Right cardiac atrium (tissue), 5 donors: Measurements from ENCODE around the gene WDR5. TPM values are rescaled to one million over a fixed set of nuclear protein-coding genes. Genes with fewer than 3 reads are reported as not detected.
A peak's percentile ranks its signal among the peaks of the same experiment; 100 is the strongest.
"Not testable (repeated sequence)": the region's sequence is repeated elsewhere in the genome, so short reads cannot be mapped to it uniquely, and the experiment has no call there.

Experiments used
- ATAC-seq, 2 donors: fragments of 200-7000 bp; cut with Tn5 transposase; one replicate each; pipeline versions ENCODE4 v1.8.0 to v1.9.1; 2020; ENCODE audit warnings: moderate library complexity in 2 of 2, mild to moderate bottlenecking in 1 of 2
- DNase-seq, 3 donors: peaks; one replicate each; pipeline ENCODE4 v3.0.0-alpha.2; 2020
- H3K27ac ChIP-seq: one replicate; pipeline ENCODE4 v1.5.1; 2013; ENCODE audit warnings: mild to moderate bottlenecking, low read length, control low read depth, moderate library complexity
- H3K27me3 ChIP-seq: one replicate; pipeline ENCODE4 v1.6.1; 2013; ENCODE audit not compliant: control insufficient read depth, insufficient read depth
- H3K4me1 ChIP-seq: one replicate; pipeline ENCODE4 v1.6.1; 2013; ENCODE audit warnings: low read length; ENCODE audit not compliant: control insufficient read depth, insufficient read depth
- H3K4me3 ChIP-seq: one replicate; pipeline ENCODE4 v1.5.1; 2013; ENCODE audit warnings: low read length, control low read depth
- H3K9me3 ChIP-seq: one replicate; pipeline ENCODE4 v1.6.1; 2013; ENCODE audit warnings: low read length; ENCODE audit not compliant: control insufficient read depth
- WGBS: extraction: QIAGEN DNeasy Blood & Tissue Kit; methylation state at CpG from one replicate; pipeline ENCODE4 v1.1.7; 2013; 5-methylcytosine and 5-hydroxymethylcytosine counted together
- intact Hi-C, 4 donors: fragments of 100-400 bp; cut with DNase I; formaldehyde crosslinking; loops; one replicate each; pipeline versions ENCODE4 v1.11.0 to v1.14.0; 2022 to 2023
- polyA plus RNA-seq: library from polyadenylated mRNA; stranded (reverse); fragments of 200-250 nt; gene quantifications from one replicate; pipeline ENCODE4 v1.2.3, GENCODE V29; 2013
- total RNA-seq, 4 donors: library from RNA; stranded (reverse); fragmentation: NEBNext Ultra II Directional; extraction: Animal tissue kit (Norgen Biotek cat#: 25700); gene quantifications; one replicate each; pipeline ENCODE4 v1.2.1, GENCODE V29; 2021
- donor health status: healthy with polysubstance abuse.
- donor health status: DM: no; HTN: yes; CAD: no.
- donor health status: DM: no; HTN: no; CAD: no.
- donor health status: DM: no; HTN: yes; CAD: no; lungs with severe emphysema.
- donor health status: DM: yes; HTN: yes; CAD: no.

WDR5 gene
- total and polyA plus RNA-seq, 5 donors = 13.3 to 18.3 (median 17.4) TPM

GRCh38 chr9:134118972-134119371 lies 16.9 kb upstream of the WDR5 start:
- H3K27ac ChIP-seq, ATAC-seq, H3K4me1 ChIP-seq, H3K4me3 ChIP-seq, DNase-seq, intact Hi-C loops, H3K27me3 ChIP-seq, H3K9me3 ChIP-seq: not testable (repeated sequence)
- 98% methylated on average over 10 of the region's 26 CpGs for WGBS

- Histone ChIP-seq H3K4me3 (no peak overlapping the region), H3K9me3 (no peaks in the 10 kb centered on the region), H3K4me1 (no peaks in the 10 kb centered on the region), H3K27me3 (no peaks in the 10 kb centered on the region), H3K27ac (no peak overlapping the region)
- ATAC-seq = no peak
- intact Hi-C loops = no loop called here
- 73% methylated on average over 10 of the region's 10 CpGs for WGBS
- peak in 1 of 3 donors; percentile 7 for DNase-seq
Measured at GRCh38 chr9:134123764-134124128, 12.1 kb upstream of the WDR5 start.

- Histone ChIP-seq H3K4me3 (no peak overlapping the region), H3K4me1 (no peaks in the 10 kb centered on the region), H3K27me3 (no peaks in the 10 kb centered on the region), H3K9me3 (no peaks in the 10 kb centered on the region), H3K27ac (no peak overlapping the region)
- ATAC-seq (no peak), DNase-seq (peak in 1 of 3 donors; percentile 58)
- intact Hi-C loops = no loop called here
- WGBS = 60% methylated on average over 16 of the region's 16 CpGs
Measured at GRCh38 chr9:134125413-134126095, 10.3 kb upstream of the WDR5 start.

- Histone ChIP-seq H3K27me3 (no peaks in the 10 kb centered on the region), H3K4me3 (no peak overlapping the region), H3K4me1 (no peaks in the 10 kb centered on the region), H3K9me3 (no peaks in the 10 kb centered on the region), H3K27ac (no peak overlapping the region)
- ATAC-seq (no peak), DNase-seq (peak in 1 of 3 donors; percentile 29)
- 71% methylated on average over 14 of the region's 14 CpGs for WGBS
- intact Hi-C loops = no loop called here
Measured at GRCh38 chr9:134126373-134126772, 9.5 kb upstream of the WDR5 start.

- ATAC-seq = no peak
- Histone ChIP-seq H3K4me1 (no peaks in the 10 kb centered on the region), H3K9me3 (no peaks in the 10 kb centered on the region), H3K27me3 (no peaks in the 10 kb centered on the region), H3K27ac (no peak overlapping the region), H3K4me3 (no peak overlapping the region)
- DNase-seq = peak in 1 of 3 donors; percentile 33
- intact Hi-C loops = no loop called here
- 80% methylated on average over 13 of the region's 13 CpGs for WGBS
Measured at GRCh38 chr9:134127065-134127580, 8.8 kb upstream of the WDR5 start.

- H3K4me1 ChIP-seq = no peaks in the 10 kb centered on the region
- no peaks in the 10 kb centered on the region for H3K27me3 ChIP-seq
- intact Hi-C loops = no loop called here
- 80% methylated on average over 12 of the region's 12 CpGs for WGBS
- H3K4me3 ChIP-seq = no peak overlapping the region
- no peak overlapping the region for H3K27ac ChIP-seq
- H3K9me3 ChIP-seq = no peaks in the 10 kb centered on the region
- ATAC-seq (no peak), DNase-seq (no peak)
Measured at GRCh38 chr9:134127616-134128015, 8.3 kb upstream of the WDR5 start.

GRCh38 chr9:134128727-134129679 lies 6.9 kb upstream of the WDR5 start:
- intact Hi-C loops = no loop called here
- H3K4me3 ChIP-seq = no peak overlapping the region
- no peaks in the 10 kb centered on the region for H3K9me3 ChIP-seq
- H3K27me3 ChIP-seq = no peaks in the 10 kb centered on the region
- H3K27ac ChIP-seq = no peak overlapping the region
- 77% methylated on average over 38 of the region's 38 CpGs for WGBS
- DNase-seq (peak in 1 of 3 donors; percentile 60), ATAC-seq (peak in 1 of 2 donors; percentile 70)
- no peaks in the 10 kb centered on the region for H3K4me1 ChIP-seq

GRCh38 chr9:134130503-134131375 lies 5.1 kb upstream of the WDR5 start:
- Histone ChIP-seq H3K9me3 (no peaks in the 10 kb centered on the region), H3K4me3 (no peak overlapping the region), H3K27ac (peak overlapping the region; percentile 44), H3K4me1 (no peaks in the 10 kb centered on the region), H3K27me3 (no peaks in the 10 kb centered on the region)
- peak; percentile 60 to 85 (median 79) for DNase-seq
- intact Hi-C loops = no loop called here
- ATAC-seq = peak; percentile 44 to 55
- 48% methylated on average over 23 of the region's 23 CpGs for WGBS

GRCh38 chr9:134131471-134132207 lies 4.2 kb upstream of the WDR5 start:
- no peak overlapping the region for H3K27ac ChIP-seq
- intact Hi-C loops = no loop called here
- H3K27me3 ChIP-seq = no peaks in the 10 kb centered on the region
- no peak for DNase-seq
- H3K4me1 ChIP-seq = no peaks in the 10 kb centered on the region
- no peak overlapping the region for H3K4me3 ChIP-seq
- H3K9me3 ChIP-seq = no peaks in the 10 kb centered on the region
- 79% methylated on average over 13 of the region's 13 CpGs for WGBS
- no peak for ATAC-seq

GRCh38 chr9:134132208-134132870 lies 3.5 kb upstream of the WDR5 start:
- ATAC-seq = no peak
- Histone ChIP-seq H3K4me3 (no peak overlapping the region), H3K27ac (no peak overlapping the region), H3K27me3 (no peaks in the 10 kb centered on the region), H3K4me1 (peaks cover 4% of the 10 kb centered on the region), H3K9me3 (no peaks in the 10 kb centered on the region)
- intact Hi-C loops = no loop called here
- 71% methylated on average over 19 of the region's 19 CpGs for WGBS
- no peak for DNase-seq
